ENCODE measurements around the gene HACL1. TPM values are rescaled to one million over a fixed set of nuclear protein-coding genes. Genes with fewer than 3 reads are reported as not detected.

The HACL1 gene
- total and polyA plus RNA-seq, 10 of the 15 experiments (the other 5 are each of a cell fraction or from before 2014, with no cell fraction given), result 19.4 to 48.7 (median 30.1) TPM

DNA sequence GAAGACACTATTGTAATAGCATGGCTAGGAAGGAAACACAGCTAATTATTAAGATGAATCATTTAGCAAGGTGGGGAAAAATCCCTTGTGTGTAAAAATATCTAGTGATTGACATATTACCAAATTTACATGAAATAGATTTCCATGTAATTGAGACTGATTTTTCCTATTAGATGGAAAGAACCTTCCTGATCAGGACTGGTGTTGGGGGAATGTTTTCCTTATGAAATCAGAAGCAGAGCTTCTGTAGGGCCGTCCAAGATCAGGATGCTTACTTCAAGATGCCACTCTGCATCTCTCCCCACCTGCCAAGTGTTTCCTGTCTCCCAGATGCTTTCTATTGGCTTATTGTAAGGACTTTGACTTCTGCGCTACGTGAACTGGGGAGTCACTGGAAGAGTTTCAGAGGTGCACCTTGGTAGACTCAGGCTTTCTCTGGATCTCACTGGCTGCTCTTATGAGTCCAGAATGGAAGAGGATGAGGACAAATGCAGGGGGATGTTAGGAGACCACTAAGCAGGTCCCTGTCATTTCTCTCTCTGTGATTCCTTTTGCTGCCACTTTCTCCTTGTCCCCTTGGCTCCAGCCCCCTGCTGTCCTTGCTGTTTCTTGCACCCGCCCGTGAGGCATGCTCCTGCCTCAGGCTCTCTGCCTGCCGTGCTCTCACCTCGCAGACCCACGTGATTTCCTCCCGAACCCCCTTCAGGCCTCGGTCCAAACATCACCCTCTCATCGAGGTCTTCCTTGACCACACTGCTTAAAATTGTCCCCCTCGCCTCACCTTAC lies 30.2 kb upstream of the HACL1 start:
- ChIA-PET CTCF (interaction anchor here (0.5 to 7.5 kb wide), 16 partner anchors 25 to 617 kb away, joined by 3 to 288 read pairs (median 4); no protein-coding TSS in a partner anchor), RAD21 (ENCODE audit: unreplicated experiment) (interaction anchor here (0.7 to 8.2 kb wide), 16 partner anchors 15 to 426 kb away, joined by 3 to 248 read pairs (median 12); partner anchors contain the start of genes ANKRD28, BTD, CAPN7 and HACL1), SMC1A (ENCODE audit: uncharacterized antibody, unreplicated experiment) (interaction anchor here (0.6 to 14.5 kb wide), 22 partner anchors 12 to 229 kb away, joined by 3 to 362 read pairs (median 8); partner anchors contain the start of genes ANKRD28, BTD and HACL1), POLR2A (interaction anchor here (1.5 to 2.8 kb wide), 6 partner anchors 134 to 181 kb away, joined by 3 to 12 read pairs (median 10); partner anchors contain the start of gene ANKRD28)
- intact Hi-C loops (cut with micrococcal nuclease; ENCODE audit: unreplicated experiment) (loop anchor here (5.0 to 10.0 kb wide), 2 partner anchors 36 to 543 kb away; partner anchors contain the start of gene GALNT15), in situ Hi-C loops (cut with MboI) (no loop called here)
- peaks cover 18% of the 10 kb centered on the region for H3K4me1 ChIP-seq (ENCODE audit: control insufficient read depth, insufficient read depth, low read length)
- H3K79me2 ChIP-seq (ENCODE audit: control insufficient read depth, insufficient read depth, low read length), result no peaks in the 10 kb centered on the region
- no peak overlapping the region for H3K9ac ChIP-seq (ENCODE audit: control insufficient read depth, insufficient read depth, low read length)
- TF ChIP-seq CHD4 (IDR thresholded peaks at IDR 0.05), result no peak
- no peak for TF ChIP-seq GATAD2B (conservative IDR thresholded peaks at IDR 0.05; ENCODE audit: low read depth)
- TF ChIP-seq, protein P1, sequence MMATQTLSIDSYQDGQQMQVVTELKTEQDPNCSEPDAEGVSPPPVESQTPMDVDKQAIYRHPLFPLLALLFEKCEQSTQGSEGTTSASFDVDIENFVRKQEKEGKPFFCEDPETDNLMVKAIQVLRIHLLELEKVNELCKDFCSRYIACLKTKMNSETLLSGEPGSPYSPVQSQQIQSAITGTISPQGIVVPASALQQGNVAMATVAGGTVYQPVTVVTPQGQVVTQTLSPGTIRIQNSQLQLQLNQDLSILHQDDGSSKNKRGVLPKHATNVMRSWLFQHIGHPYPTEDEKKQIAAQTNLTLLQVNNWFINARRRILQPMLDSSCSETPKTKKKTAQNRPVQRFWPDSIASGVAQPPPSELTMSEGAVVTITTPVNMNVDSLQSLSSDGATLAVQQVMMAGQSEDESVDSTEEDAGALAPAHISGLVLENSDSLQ (IDR thresholded peaks at IDR 0.05), result peak; percentile 37; the same call in 1 of the 2 replicates
- no peak for TF ChIP-seq ZSCAN29 (IDR thresholded peaks at IDR 0.05)
- TF ChIP-seq, protein P2, sequence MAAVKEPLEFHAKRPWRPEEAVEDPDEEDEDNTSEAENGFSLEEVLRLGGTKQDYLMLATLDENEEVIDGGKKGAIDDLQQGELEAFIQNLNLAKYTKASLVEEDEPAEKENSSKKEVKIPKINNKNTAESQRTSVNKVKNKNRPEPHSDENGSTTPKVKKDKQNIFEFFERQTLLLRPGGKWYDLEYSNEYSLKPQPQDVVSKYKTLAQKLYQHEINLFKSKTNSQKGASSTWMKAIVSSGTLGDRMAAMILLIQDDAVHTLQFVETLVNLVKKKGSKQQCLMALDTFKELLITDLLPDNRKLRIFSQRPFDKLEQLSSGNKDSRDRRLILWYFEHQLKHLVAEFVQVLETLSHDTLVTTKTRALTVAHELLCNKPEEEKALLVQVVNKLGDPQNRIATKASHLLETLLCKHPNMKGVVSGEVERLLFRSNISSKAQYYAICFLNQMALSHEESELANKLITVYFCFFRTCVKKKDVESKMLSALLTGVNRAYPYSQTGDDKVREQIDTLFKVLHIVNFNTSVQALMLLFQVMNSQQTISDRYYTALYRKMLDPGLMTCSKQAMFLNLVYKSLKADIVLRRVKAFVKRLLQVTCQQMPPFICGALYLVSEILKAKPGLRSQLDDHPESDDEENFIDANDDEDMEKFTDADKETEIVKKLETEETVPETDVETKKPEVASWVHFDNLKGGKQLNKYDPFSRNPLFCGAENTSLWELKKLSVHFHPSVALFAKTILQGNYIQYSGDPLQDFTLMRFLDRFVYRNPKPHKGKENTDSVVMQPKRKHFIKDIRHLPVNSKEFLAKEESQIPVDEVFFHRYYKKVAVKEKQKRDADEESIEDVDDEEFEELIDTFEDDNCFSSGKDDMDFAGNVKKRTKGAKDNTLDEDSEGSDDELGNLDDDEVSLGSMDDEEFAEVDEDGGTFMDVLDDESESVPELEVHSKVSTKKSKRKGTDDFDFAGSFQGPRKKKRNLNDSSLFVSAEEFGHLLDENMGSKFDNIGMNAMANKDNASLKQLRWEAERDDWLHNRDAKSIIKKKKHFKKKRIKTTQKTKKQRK (IDR thresholded peaks at IDR 0.05; ENCODE audit: low read depth, low read length), result no peak
- peak; percentile 38; the same call in 1 of the 2 replicates for TF ChIP-seq NFYB (IDR thresholded peaks at IDR 0.05; ENCODE audit: insufficient read depth, low read depth, low read length)
- TF ChIP-seq TCF12 (IDR thresholded peaks at IDR 0.05; ENCODE audit: low read depth, low read length), result no peak
- TF ChIP-seq MEF2B (IDR thresholded peaks at IDR 0.05; ENCODE audit: partially characterized antibody, poor library complexity, severe bottlenecking), result peak; percentile 14
- no peak for TF ChIP-seq FOXK2 (IDR thresholded peaks at IDR 0.05)
- no peak overlapping the region for H2AFZ ChIP-seq (ENCODE audit: control insufficient read depth, low read depth, low read length)
- ATAC-seq, result no peak
- no peaks in the 10 kb centered on the region for H3K9me3 ChIP-seq (replicated peaks; ENCODE audit: control insufficient read depth, insufficient read depth, low read length)
- no peaks in the 10 kb centered on the region for H4K20me1 ChIP-seq (ENCODE audit: control insufficient read depth, insufficient read depth)
- no peak overlapping the region for H3K4me2 ChIP-seq (ENCODE audit: control insufficient read depth, insufficient read depth)
- H3K27ac ChIP-seq (ENCODE audit: control insufficient read depth, insufficient read depth), result no peak overlapping the region
- H3K4me3 ChIP-seq, result no peak overlapping the region
- no peak for DNase-seq (ENCODE audit: low read depth, low spot score)
- no peaks in the 10 kb centered on the region for H3K36me3 ChIP-seq (ENCODE audit: control insufficient read depth in 2 of 2, insufficient read depth in 2 of 2, low read length in 1 of 2)
- FAIRE-seq, result no peak
- no peaks in the 10 kb centered on the region for H3K27me3 ChIP-seq (replicated peaks in 1 of 2; ENCODE audit: control insufficient read depth in 2 of 2, insufficient read depth in 2 of 2, low read length in 1 of 2)
- WGBS (ENCODE audit: insufficient coverage, insufficient replicate concordance, low lambda C conversion rate, missing lambda C conversion rate), result 82% methylated on average over 12 of the region's 12 CpGs
- no TSS peak for BruUV-seq (replicated peaks)

Data from GM12878 (cell line).